Stimulated activated memory B cell treated with anti-CD40 and anti-IgM and Interleukin-4, amounts not matched to agents 10 μg/mL and 1 μg/mL and 100 μg/mL, for 72 hours (primary cell): ENCODE data around the gene KCNE1.
"Not testable (repeated sequence)": the region's sequence is repeated elsewhere in the genome, so short reads cannot be mapped to it uniquely, and the experiment has no call there.

ENCODE experiments used
- ATAC-seq: fragments of 150-1000 bp; cut with Tn5 transposase; 2 replicates; pipeline ENCODE4 v1.10.0; 2021
- H3K27ac Mint-ChIP-seq: one replicate; pipeline ENCODE4 v1.8.0; 2022; ENCODE audit warnings: mild to moderate bottlenecking, mixed read lengths
- H3K27me3 Mint-ChIP-seq: one replicate; pipeline ENCODE4 v1.8.0; 2022; ENCODE audit warnings: mixed read lengths
- H3K36me3 Mint-ChIP-seq: one replicate; pipeline ENCODE4 v1.8.0; 2022; ENCODE audit warnings: mixed read lengths
- H3K4me1 Mint-ChIP-seq: one replicate; pipeline ENCODE4 v1.8.0; 2022; ENCODE audit warnings: mixed read lengths
- H3K4me3 Mint-ChIP-seq: one replicate; pipeline ENCODE4 v1.8.0; 2022; ENCODE audit warnings: mild to moderate bottlenecking, moderate library complexity, mixed read lengths
- H3K9me3 Mint-ChIP-seq: one replicate; pipeline ENCODE4 v1.8.0; 2022; ENCODE audit warnings: mixed read lengths

The KCNE1 gene

DNA sequence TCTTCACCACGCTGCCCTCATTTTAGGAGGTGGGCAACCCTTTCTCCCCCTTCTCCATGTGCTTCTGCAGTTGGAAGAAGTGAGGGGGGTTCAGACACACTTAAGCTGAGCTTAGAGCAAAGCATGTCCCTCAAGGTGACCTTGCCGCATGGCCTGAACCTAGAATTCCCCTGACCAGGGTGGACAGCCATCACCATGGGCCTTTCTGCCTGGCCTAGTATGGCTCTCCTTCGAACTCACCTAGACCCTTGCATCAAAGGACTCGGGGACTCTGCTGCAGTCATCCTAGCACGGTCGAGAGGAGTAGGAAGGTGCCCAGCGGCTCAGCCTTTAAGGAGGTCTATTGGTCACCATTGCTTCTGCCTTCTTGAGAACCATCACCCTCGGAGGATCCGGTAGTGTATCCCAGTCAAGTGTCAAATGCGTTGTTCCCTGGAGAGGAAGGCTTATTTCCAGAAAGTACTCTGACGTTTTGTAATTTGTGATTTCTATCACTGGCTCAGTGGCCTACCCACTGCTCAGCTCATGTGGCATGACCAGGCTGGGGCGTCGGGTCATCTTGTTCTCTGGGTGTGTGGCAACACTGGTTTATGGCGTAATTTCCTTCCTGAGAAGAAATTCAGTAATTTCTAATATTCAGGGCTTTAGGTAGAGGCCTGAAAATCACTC is at the start of gene KCNE1:
Gene KCNE1, minus strand, starts transcription at position 424 of the 669 bp plus-strand sequence. CDS start 62,576 bp downstream, outside the sequence.
- Mint-ChIP-seq H3K4me3 (no peak within 1 kb of the TSS), H3K4me1 (no peaks in the 10 kb centered on the region), H3K9me3 (no peaks in the 10 kb centered on the region), H3K36me3 (peaks cover 6% of the 10 kb centered on the region), H3K27me3 (peaks cover 6% of the 10 kb centered on the region), H3K27ac (no peak within 1 kb of the TSS)
- no peak for ATAC-seq

DNA sequence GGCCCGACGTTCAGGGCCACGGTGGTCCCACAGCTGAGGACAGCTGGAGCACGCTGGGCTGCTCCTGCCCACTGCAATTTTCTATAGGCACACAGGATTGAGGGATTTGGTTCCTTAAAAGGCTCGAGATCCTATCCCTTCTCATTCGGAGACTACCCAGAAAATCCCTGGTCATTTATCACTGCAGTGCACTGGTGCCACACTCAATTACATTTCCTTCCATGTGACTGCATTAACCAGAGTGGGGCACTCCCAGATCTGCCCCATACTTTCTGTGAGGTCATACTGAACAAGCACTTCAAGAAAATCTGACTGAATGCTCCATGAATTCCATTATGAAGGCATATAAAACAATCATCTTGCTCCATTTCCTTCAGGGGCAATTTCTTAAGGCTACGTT is 49.8 kb upstream of the KCNE1 start:
- H3K4me3 Mint-ChIP-seq = no peak overlapping the region
- no peak for ATAC-seq
- peaks cover 16% of the 10 kb centered on the region for H3K36me3 Mint-ChIP-seq
- peaks cover 8% of the 10 kb centered on the region for H3K9me3 Mint-ChIP-seq
- H3K4me1 Mint-ChIP-seq = peaks cover 14% of the 10 kb centered on the region
- H3K27me3 Mint-ChIP-seq = no peaks in the 10 kb centered on the region
- H3K27ac Mint-ChIP-seq = no peak overlapping the region

DNA sequence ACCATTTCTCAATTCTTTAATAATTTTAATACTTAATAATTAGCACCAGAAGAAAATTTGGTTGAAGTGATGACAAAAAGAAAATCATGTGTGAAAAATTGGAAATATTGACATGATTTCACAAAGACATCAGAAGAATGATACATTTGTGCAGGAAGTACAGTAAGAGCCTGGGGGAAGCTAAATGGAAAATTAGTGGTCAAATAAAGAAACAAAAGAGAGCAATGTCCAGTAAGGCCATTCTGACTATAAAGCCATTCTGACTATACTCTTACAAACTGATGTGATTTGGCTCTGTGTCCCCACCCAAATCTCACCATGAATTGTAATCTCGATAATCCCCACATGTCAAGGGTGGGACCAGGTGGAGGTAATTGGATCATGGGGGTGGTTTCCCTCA is 48.6 kb upstream of the KCNE1 start:
- H3K27me3 Mint-ChIP-seq = no peaks in the 10 kb centered on the region
- peaks cover 14% of the 10 kb centered on the region for H3K4me1 Mint-ChIP-seq
- H3K9me3 Mint-ChIP-seq = peaks cover 8% of the 10 kb centered on the region
- no peak overlapping the region for H3K4me3 Mint-ChIP-seq
- H3K36me3 Mint-ChIP-seq = peaks cover 16% of the 10 kb centered on the region
- no peak for ATAC-seq
- H3K27ac Mint-ChIP-seq = no peak overlapping the region

DNA sequence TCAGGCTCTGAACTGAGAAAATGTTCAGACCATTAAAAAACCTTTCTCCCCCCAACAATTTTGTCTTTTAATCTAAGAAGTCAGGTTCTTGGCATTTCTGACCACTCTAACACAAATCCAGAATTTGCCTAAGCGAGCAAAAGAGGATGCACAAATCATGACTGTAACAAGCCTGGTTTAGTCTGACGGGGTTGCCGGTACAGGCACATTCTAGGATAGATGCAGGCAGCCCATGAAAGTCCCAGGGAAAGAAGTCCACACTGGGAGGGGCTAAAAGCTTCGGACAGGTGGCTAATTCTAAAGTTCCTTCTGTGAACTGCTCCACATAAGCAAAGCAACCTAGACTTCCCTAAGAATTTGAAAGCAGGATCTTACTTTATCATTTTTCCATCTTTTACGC is 48.0 kb upstream of the KCNE1 start:
- Mint-ChIP-seq H3K4me1 (peaks cover 11% of the 10 kb centered on the region), H3K9me3 (peaks cover 10% of the 10 kb centered on the region), H3K4me3 (no peak overlapping the region), H3K36me3 (peaks cover 17% of the 10 kb centered on the region), H3K27me3 (no peaks in the 10 kb centered on the region), H3K27ac (no peak overlapping the region)
- no peak for ATAC-seq

DNA sequence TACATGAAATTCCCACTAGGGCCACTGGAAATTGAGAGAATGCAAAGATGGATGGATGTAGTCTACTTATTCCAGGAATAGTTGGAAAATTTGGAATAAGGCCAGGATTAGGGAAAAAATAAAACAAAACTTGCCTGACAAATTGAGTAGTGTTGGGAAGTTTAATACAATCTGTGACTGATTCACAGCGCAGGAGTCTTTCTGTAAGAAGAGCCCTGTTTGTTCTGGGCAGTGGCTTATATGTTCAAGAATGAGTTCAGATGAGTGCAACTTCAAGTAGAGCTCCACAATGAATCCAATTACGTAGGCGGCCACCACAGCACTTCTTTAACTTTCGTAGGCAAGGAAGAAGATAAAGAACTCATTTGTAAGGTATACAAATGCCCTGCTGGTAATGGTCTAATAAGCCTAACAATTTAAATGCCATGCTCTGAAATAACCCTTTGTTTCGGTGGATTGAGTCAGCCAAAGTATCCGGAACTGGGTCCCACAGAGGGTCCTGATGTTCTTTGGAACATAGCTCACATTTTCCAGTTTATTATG is 47.1 kb upstream of the KCNE1 start:
- Mint-ChIP-seq H3K27ac (no peak overlapping the region), H3K27me3 (no peaks in the 10 kb centered on the region), H3K9me3 (peaks cover 14% of the 10 kb centered on the region), H3K4me1 (peaks cover 6% of the 10 kb centered on the region), H3K4me3 (no peak overlapping the region), H3K36me3 (peaks cover 22% of the 10 kb centered on the region)
- no peak for ATAC-seq

DNA sequence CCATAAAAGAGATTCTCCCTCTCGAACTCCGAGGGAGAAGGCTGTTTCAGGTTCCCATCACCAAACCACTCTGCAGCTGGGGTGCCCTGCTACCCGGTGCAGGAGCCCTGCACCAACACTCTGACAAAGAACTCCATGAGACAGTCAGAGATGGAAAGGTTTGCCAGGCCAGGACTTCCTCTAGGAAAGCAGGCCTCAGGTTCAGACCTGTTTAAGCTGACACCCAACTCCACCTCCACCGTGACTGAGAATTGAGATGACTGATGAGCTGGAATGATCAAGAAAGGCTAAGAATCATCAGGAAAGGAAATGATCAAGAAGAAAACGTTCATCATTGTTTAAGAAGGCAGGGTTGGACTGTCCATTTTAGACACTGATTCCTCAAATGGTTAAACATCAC is 46.2 kb upstream of the KCNE1 start:
- Mint-ChIP-seq H3K36me3 (peaks cover 16% of the 10 kb centered on the region), H3K4me1 (no peaks in the 10 kb centered on the region), H3K9me3 (peaks cover 8% of the 10 kb centered on the region), H3K27me3 (no peaks in the 10 kb centered on the region), H3K4me3 (no peak overlapping the region), H3K27ac (no peak overlapping the region)
- ATAC-seq = no peak

DNA sequence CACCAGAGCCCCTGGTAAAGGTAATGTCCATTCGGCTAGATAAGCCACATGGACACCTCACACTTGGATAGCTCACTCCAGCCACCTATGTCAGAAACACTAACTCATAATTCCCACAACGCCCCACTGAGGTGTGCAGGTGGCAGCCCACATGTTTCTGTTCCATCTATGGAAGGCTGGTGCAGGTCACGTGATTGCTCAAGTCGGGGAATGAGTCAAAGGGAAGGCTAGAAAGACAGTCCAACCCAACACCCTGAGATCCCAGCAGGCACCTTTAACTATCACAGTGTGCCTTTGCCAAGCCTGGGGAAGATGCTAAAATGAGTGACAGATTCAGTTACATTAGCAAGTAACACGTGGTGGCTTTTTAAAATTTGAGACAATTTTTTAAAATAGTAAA is 45.3 kb upstream of the KCNE1 start:
- no peak overlapping the region for H3K4me3 Mint-ChIP-seq
- H3K4me1 Mint-ChIP-seq = no peaks in the 10 kb centered on the region
- no peak for ATAC-seq
- no peak overlapping the region for H3K27ac Mint-ChIP-seq
- H3K36me3 Mint-ChIP-seq = peaks cover 10% of the 10 kb centered on the region
- H3K9me3 Mint-ChIP-seq = peaks cover 8% of the 10 kb centered on the region
- H3K27me3 Mint-ChIP-seq = no peaks in the 10 kb centered on the region

DNA sequence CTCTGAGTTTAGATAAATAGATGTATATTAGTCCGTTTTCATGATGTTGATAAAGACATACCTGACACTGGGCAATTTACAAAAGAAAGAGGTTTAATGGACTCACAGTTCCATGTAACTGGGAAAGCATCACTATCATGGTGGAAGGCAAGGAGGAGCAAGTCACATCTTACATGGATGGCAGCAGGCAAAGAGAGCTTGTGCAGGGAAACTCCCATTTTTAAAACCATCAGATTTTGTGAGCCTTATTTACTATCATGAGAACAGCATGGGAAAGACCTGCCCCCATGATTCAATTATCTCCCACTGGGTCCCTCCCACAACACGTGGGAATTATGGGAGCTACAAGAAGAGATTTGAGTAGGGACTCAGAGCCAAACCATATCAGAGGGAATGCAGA is 42.7 kb upstream of the KCNE1 start:
- H3K4me3 Mint-ChIP-seq, H3K9me3 Mint-ChIP-seq, H3K4me1 Mint-ChIP-seq, H3K27me3 Mint-ChIP-seq, H3K27ac Mint-ChIP-seq, ATAC-seq: not testable (repeated sequence)
- peaks cover 16% of the 10 kb centered on the region for H3K36me3 Mint-ChIP-seq

DNA sequence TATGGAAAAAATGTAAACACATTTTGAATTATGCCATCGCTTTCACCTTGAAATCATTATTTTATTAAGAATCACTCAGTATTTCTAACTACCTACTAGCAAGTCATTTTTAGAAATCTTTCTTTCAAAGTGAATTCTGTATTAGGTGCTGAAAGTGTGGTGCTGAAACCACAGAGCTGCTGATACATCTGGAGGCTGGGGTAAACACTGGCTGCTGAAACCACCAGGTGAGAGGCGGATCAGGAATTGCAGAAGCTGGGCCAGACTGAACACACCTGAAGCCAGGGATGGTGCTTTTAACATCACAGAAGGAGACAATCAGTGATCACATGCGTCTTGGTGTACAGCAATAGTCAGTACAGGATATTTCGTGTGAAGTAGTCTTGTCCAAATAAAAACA is 42.2 kb upstream of the KCNE1 start:
- H3K9me3 Mint-ChIP-seq = peaks cover 8% of the 10 kb centered on the region
- no peak for ATAC-seq
- peaks cover 16% of the 10 kb centered on the region for H3K36me3 Mint-ChIP-seq
- H3K4me1 Mint-ChIP-seq = no peaks in the 10 kb centered on the region
- no peak overlapping the region for H3K27ac Mint-ChIP-seq
- no peak overlapping the region for H3K4me3 Mint-ChIP-seq
- H3K27me3 Mint-ChIP-seq = no peaks in the 10 kb centered on the region

DNA sequence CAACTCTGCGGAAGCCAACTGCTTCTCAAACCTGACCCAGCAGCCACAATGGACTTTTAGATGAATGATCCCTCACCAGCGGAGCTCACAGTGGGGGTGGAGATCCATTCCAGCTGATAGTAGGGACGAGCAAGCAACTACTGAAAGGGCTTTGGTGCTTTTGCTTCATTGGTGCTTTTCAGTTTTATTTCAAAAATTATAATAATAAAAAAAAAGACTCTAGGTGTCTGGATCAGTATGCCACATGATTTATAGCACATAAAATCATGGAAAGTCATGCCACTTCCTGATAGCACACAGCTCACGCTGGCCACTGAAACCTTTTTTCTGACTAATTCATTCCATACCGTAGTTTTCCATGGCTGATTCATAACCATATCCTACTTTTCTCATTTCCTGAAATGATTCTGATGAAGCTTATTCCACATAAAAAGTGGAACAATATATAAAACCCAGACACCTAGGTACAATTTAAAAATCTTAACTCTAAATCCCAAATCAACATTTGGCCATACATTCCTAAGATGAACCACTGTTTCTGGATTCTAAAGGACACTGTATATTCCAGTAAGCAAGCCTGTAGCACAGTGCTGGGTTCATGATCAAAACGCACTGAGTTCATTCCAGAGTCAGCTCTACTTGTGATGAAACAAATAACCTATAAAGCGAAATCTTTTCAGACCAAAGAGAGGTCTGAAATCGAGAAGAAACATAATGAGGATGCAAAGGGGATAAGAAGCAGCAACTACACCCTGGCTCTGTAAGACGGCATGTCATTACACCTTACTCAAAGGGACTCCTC is 41.3 kb upstream of the KCNE1 start:
- Mint-ChIP-seq H3K27me3 (no peaks in the 10 kb centered on the region), H3K36me3 (peaks cover 16% of the 10 kb centered on the region), H3K4me3 (no peak overlapping the region), H3K9me3 (peaks cover 8% of the 10 kb centered on the region), H3K4me1 (no peaks in the 10 kb centered on the region), H3K27ac (peak overlapping the region; percentile 24)
- no peak for ATAC-seq

DNA sequence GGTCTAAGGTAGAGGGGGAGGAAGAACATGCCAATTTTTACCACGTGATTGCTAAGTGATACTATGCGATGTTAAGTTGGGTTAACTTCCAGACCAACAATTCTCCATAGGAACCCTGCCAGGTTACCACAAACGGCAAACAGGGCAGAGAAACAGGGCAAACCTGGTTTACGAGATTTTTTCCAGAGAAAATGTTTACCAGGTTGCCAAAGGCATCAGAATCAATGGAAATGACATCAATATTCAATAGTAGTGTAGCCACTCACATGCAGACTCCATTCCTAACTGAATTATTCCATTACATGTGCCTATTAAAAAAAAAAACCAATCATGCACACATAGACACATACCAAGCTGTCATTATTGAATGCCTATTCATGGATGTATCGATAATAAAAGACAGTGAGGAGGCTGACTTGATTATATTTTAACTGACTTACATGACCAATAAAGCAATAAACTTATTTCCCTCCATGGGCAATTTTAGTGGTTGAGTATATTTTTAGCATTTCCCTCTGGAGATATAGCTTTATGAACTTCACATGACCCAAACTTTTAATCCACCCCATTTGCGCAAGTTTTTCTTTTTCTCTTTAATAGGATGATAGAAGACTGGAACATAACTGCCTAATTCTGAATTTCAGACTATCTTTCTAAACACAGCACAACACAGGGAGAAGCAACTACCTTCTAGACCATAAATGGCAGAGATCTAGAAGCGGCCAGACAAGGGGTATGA is 40.5 kb upstream of the KCNE1 start:
- no peak for ATAC-seq
- H3K27me3 Mint-ChIP-seq = no peaks in the 10 kb centered on the region
- no peak overlapping the region for H3K4me3 Mint-ChIP-seq

DNA sequence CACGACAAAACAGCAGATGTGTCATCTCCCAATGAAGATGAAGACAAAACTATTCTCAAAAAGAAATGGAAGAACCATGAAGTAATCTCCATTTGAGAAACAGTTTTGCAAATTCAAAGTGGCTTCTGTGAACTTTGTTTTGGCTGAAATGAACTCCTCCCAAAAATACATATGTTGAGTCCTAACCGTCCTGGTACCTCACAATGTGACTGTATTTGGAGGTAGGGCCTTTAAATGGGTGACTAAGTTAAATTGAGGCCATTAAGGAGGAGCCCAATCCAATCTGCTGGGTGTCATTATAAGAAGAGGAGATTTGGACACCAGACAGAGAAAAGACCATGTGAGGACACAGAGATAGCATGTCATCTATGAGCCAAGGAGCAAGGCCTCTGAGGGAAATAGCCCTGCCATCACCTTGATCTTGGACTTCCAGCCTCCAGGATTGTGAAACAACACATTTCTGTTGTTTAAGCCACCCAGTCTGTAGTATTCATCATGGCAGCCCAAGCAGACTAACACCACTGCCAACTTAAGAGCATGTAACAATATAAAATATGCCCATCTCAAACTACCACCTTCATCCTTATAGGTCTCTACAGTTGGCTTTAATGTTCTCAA is 38.3 kb upstream of the KCNE1 start:
- Mint-ChIP-seq H3K4me1 (peaks cover 22% of the 10 kb centered on the region), H3K27me3 (no peaks in the 10 kb centered on the region), H3K4me3 (no peak overlapping the region), H3K9me3 (peaks cover 8% of the 10 kb centered on the region), H3K27ac (no peak overlapping the region), H3K36me3 (peaks cover 16% of the 10 kb centered on the region)
- ATAC-seq = no peak

More for the DNA sequence above, 40.5 kb upstream of the KCNE1 start:
- no peaks in the 10 kb centered on the region for H3K4me1 Mint-ChIP-seq
- peak overlapping the region; percentile 24 for H3K27ac Mint-ChIP-seq
- peaks cover 16% of the 10 kb centered on the region for H3K36me3 Mint-ChIP-seq
- H3K9me3 Mint-ChIP-seq = peaks cover 8% of the 10 kb centered on the region

DNA sequence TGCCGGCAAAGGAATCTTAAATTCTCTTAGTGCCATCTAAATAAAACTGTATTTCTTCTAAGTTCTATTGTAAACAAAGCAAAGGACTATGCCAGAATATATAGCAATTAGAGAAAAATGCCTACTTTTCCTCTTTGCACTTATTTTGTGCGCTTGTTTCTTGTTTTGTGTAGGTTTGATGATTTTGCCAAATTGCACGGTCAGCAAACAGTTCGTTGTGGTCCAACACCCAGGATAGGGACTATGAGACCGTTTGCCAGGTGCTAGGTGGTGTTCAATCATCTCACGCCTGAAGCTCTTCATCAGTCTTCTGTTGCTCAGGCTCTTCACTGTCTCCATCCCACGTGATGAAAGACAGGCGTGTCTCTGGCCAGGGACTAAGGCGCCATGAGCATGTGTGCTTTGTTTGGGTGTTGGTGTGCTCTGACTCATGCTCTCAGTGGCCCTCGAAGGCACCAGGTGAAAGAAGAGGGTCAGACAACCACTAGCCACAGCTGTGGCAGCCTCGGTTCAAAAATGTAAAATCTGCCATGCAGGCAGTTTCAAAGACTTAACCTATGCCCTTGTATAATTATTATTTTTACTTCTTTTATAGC is 36.9 kb upstream of the KCNE1 start:
- H3K4me3 Mint-ChIP-seq = no peak overlapping the region
- peaks cover 6% of the 10 kb centered on the region for H3K36me3 Mint-ChIP-seq
- no peak for ATAC-seq
- peaks cover 36% of the 10 kb centered on the region for H3K4me1 Mint-ChIP-seq
- no peaks in the 10 kb centered on the region for H3K27me3 Mint-ChIP-seq
- peak overlapping the region; percentile 24 for H3K27ac Mint-ChIP-seq
- no peaks in the 10 kb centered on the region for H3K9me3 Mint-ChIP-seq

DNA sequence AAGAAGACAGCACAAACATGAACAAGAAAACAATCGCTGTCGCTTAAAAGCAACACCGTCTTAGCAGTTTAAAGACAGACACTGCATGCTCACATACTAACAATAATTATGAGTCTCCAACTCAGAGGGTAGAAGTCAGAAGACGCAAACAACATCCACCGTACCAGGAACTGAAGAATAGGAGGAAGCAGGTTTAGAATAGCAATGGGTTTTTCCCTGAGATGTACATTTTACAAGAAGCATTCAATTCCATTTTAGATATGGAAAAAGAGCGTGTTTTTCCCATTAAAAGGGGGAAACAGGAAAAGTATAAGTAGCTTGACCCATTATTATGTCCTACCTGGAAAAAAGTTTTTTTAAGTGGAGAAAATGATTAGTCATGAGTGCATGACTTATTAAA is 34.5 kb upstream of the KCNE1 start:
- H3K4me3 Mint-ChIP-seq = no peak overlapping the region
- no peaks in the 10 kb centered on the region for H3K27me3 Mint-ChIP-seq
- H3K9me3 Mint-ChIP-seq = peaks cover 3% of the 10 kb centered on the region
- peak overlapping the region; percentile 97 for H3K27ac Mint-ChIP-seq
- peaks cover 12% of the 10 kb centered on the region for H3K36me3 Mint-ChIP-seq
- peaks cover 44% of the 10 kb centered on the region for H3K4me1 Mint-ChIP-seq
- no peak for ATAC-seq
